ENCODE data around the gene YWHAQ.
A peak's percentile ranks its signal among the peaks of the same experiment; 100 is the strongest.

Gene YWHAQ

GRCh38 chr2:9547262-9547991 is 83.4 kb downstream of the YWHAQ start:
- DNase-seq = no peak

GRCh38 chr2:9545502-9545901 is 85.3 kb downstream of the YWHAQ start:
- no peak for DNase-seq

GRCh38 chr2:9543557-9543956 is 87.2 kb downstream of the YWHAQ start:
- DNase-seq = no peak

- no peak for DNase-seq
Observed at GRCh38 chr2:9539531-9539930, 91.3 kb downstream of the YWHAQ start.

GRCh38 chr2:9538000-9538507 is 92.7 kb downstream of the YWHAQ start:
- peak; percentile 48 for DNase-seq

GRCh38 chr2:9536504-9536903 is 94.3 kb downstream of the YWHAQ start:
- DNase-seq = no peak

GRCh38 chr2:9535177-9535576 is 95.6 kb downstream of the YWHAQ start:
- peak; percentile 36 for DNase-seq

All from OCI-M1 (cell line).